Measurements from ENCODE around the gene RABEP1. TPM values are rescaled to one million over a fixed set of nuclear protein-coding genes. Genes with fewer than 3 reads are reported as not detected.

Gene RABEP1
- total RNA-seq, 2 experiments from 2014 or later: 58.8 to 59.1 TPM

Other genes with a start within 250 kb of the RABEP1 start
- under 1 TPM; 0.21 to 0.32 TPM for gene SLC52A1, start 246.9 kb upstream of the RABEP1 start, total RNA-seq
- gene ZFP3, start 203.8 kb upstream of the RABEP1 start, total RNA-seq: 1 to 10 TPM; 2.6 to 2.7 TPM
- 10 to 100 TPM; 23.9 to 24.8 TPM for gene ZNF232, start 170.4 kb upstream of the RABEP1 start, total RNA-seq
- under 1 TPM; 0.04 TPM for gene USP6, start 166.3 kb upstream of the RABEP1 start, total RNA-seq
- 10 to 100 TPM; 11.9 to 12.1 TPM for gene ZNF594, start 90.4 kb upstream of the RABEP1 start, total RNA-seq
- gene SCIMP, start 47.4 kb upstream of the RABEP1 start, total RNA-seq: under 1 TPM; 0.08 to 0.23 TPM
- gene NUP88, start 137.4 kb downstream of the RABEP1 start, total RNA-seq: 100 to 1,000 TPM; 145 to 164 TPM
- gene RPAIN, start 137.9 kb downstream of the RABEP1 start, total RNA-seq: 10 to 100 TPM; 52.4 to 53.7 TPM
- 100 to 1,000 TPM; 568 to 572 TPM for gene C1QBP, start 156.9 kb downstream of the RABEP1 start, total RNA-seq
- 10 to 100 TPM; 52.7 to 53.5 TPM for gene DHX33, start 186.7 kb downstream of the RABEP1 start, total RNA-seq
- 10 to 100 TPM; 87.5 to 89.4 TPM for gene DERL2, start 203.9 kb downstream of the RABEP1 start, total RNA-seq
- 10 to 100 TPM; 41.3 to 44.1 TPM for gene MIS12, start 204.3 kb downstream of the RABEP1 start, total RNA-seq

Data from activated CD8-positive, alpha-beta memory T cell treated with anti-CD3 and anti-CD28 coated beads for 36 hours (primary cell).